GM12878 (cell line): Measurements from ENCODE around the gene CYP4V2. TPM values are rescaled to one million over a fixed set of nuclear protein-coding genes. Genes with fewer than 3 reads are reported as not detected.

ENCODE experiments used
- ATAC-seq: fragments of 200-7000 bp; cut with Tn5 transposase; 3 replicates; pipeline ENCODE4 v1.9.1; 2020; ENCODE audit warnings: mild to moderate bottlenecking, moderate library complexity
- BruUV-seq: library from RNA; stranded (reverse); fragments of 400-500 nt; replicated peaks from 2 replicates; lab custom pipeline; 2021; lab: Mats Ljungman, UMichigan
- CTCF ChIA-PET: fragments of 300-600 bp; sonication (Branson Sonifier 250); formaldehyde crosslinking; extraction: SDS; loops from one replicate; lab custom pipeline; 2021; ENCODE audit warnings: inconsistent platforms; lab: Yijun Ruan, JAX
- POLR2A ChIA-PET: fragments of 350-600 bp; formaldehyde crosslinking; extraction: SDS; loops from one replicate; lab custom pipeline; 2021; ENCODE audit warnings: inconsistent platforms; lab: Charles Lee
- RAD21 ChIA-PET: fragments of 300-600 bp; sonication (Branson Sonifier 250); formaldehyde crosslinking; loops from one replicate; lab custom pipeline; 2023; ENCODE audit warnings: antibody characterized with exemption; ENCODE audit not compliant: unreplicated experiment; lab: Charles Lee
- SMC1A ChIA-PET: fragments of 300-600 bp; sonication (Branson Sonifier 250); formaldehyde crosslinking; loops from one replicate; lab custom pipeline; 2023; ENCODE audit not compliant: unreplicated experiment, uncharacterized antibody; lab: Charles Lee
- DNase-seq: peaks from one replicate; pipeline ENCODE4 v3.0.0-alpha.2; 2011; ENCODE audit warnings: low read depth, low spot score
- FAIRE-seq: peaks from 3 replicates; lab custom pipeline; 2011; peaks lifted over from hg19 to GRCh38; lab: Jason Lieb, UNC
- H2AFZ ChIP-seq: 2 replicates; pipeline ENCODE4 v1.6.0; 2011; ENCODE audit warnings: low read depth, low read length, control low read depth; ENCODE audit not compliant: control insufficient read depth
- H3K27ac ChIP-seq: 2 replicates; pipeline ENCODE4 v1.5.1; 2011; ENCODE audit warnings: control low read depth; ENCODE audit not compliant: control insufficient read depth, insufficient read depth
- H3K27me3 ChIP-seq, 2 experiments: replicated peaks in 1 of 2; 2 replicates each; pipeline versions ENCODE4 v1.6.0 to v1.6.1; 2011; ENCODE audit warnings: low read length in 1 of 2; ENCODE audit not compliant: control insufficient read depth in 2 of 2, insufficient read depth in 2 of 2
- H3K36me3 ChIP-seq, 2 experiments: 2 replicates each; pipeline ENCODE4 v1.5.1; 2011; ENCODE audit warnings: low read length in 1 of 2; ENCODE audit not compliant: control insufficient read depth in 2 of 2, insufficient read depth in 2 of 2
- H3K4me1 ChIP-seq: 2 replicates; pipeline ENCODE4 v1.6.1; 2011; ENCODE audit warnings: mild to moderate bottlenecking, low read length, moderate library complexity, mixed read lengths; ENCODE audit not compliant: control insufficient read depth, insufficient read depth
- H3K4me2 ChIP-seq: 2 replicates; pipeline ENCODE4 v1.6.0; 2011; ENCODE audit warnings: control low read depth; ENCODE audit not compliant: control insufficient read depth, insufficient read depth
- H3K4me3 ChIP-seq: fragments of 200-600 bp; sonication (generic); 2 replicates; pipeline ENCODE4 v1.5.1; 2016
- H3K79me2 ChIP-seq: 2 replicates; pipeline ENCODE4 v1.6.0; 2011; ENCODE audit warnings: low read length; ENCODE audit not compliant: control insufficient read depth, insufficient read depth
- H3K9ac ChIP-seq: 2 replicates; pipeline ENCODE4 v1.8.0; 2011; ENCODE audit warnings: low read length, control low read depth, mixed read lengths; ENCODE audit not compliant: control insufficient read depth, insufficient read depth
- H3K9me3 ChIP-seq: replicated peaks from 3 replicates; pipeline ENCODE4 v1.5.1; 2011; ENCODE audit warnings: mild to moderate bottlenecking, low read length; ENCODE audit not compliant: control insufficient read depth, insufficient read depth
- H4K20me1 ChIP-seq: 2 replicates; pipeline ENCODE4 v1.6.0; 2011; ENCODE audit not compliant: control insufficient read depth, insufficient read depth
- BCL11A ChIP-seq: IDR thresholded peaks from 2 replicates; pipeline ENCODE4 v1.6.1; 2011; ENCODE audit warnings: low read depth, low read length
- BCL3 ChIP-seq: IDR thresholded peaks from 2 replicates; pipeline ENCODE4 v1.6.1; 2011; ENCODE audit warnings: borderline replicate concordance, low read depth, mild to moderate bottlenecking, moderate library complexity, low read length; ENCODE audit not compliant: insufficient read depth, poor library complexity, severe bottlenecking
- CEBPZ ChIP-seq: fragments of 150-350 bp; IDR thresholded peaks from 2 replicates; pipeline ENCODE4 v1.6.1; 2016; ENCODE audit warnings: low read depth, low read length
- ESRRA ChIP-seq: IDR thresholded peaks from 2 replicates; pipeline ENCODE4 v1.6.1; 2012; ENCODE audit warnings: mild to moderate bottlenecking, low read length, improper control_type of control experiment
- EZH2 ChIP-seq: IDR thresholded peaks from 2 replicates; pipeline ENCODE4 v1.6.1; 2012; ENCODE audit warnings: low read depth, mild to moderate bottlenecking, control low read depth, inconsistent platforms, low read length, borderline replicate concordance; ENCODE audit not compliant: control insufficient read depth
- KAT2A ChIP-seq: conservative IDR thresholded peaks from 2 replicates; pipeline ENCODE4 v1.6.1; 2011; ENCODE audit warnings: low read depth, low read length; ENCODE audit not compliant: control insufficient read depth
- MEF2A ChIP-seq: IDR thresholded peaks from 2 replicates; pipeline ENCODE4 v1.6.1; 2011; ENCODE audit warnings: low read depth, mild to moderate bottlenecking, low read length, moderate library complexity; ENCODE audit not compliant: insufficient read depth
- MXI1 ChIP-seq: fragments of 150-350 bp; IDR thresholded peaks from 2 replicates; pipeline ENCODE4 v1.6.1; 2011; ENCODE audit warnings: low read depth, mild to moderate bottlenecking, inconsistent platforms, low read length, improper control_type of control experiment
- NFIC ChIP-seq: IDR thresholded peaks from 2 replicates; pipeline ENCODE4 v1.6.1; 2012; ENCODE audit warnings: low read depth, mild to moderate bottlenecking, inconsistent platforms, low read length, moderate library complexity
- NR2C2 ChIP-seq: IDR thresholded peaks from 2 replicates; pipeline ENCODE4 v1.6.1; 2011; ENCODE audit warnings: borderline replicate concordance, low read depth; ENCODE audit not compliant: control insufficient read depth, insufficient read length
- NRF1 ChIP-seq: conservative IDR thresholded peaks from 2 replicates; pipeline ENCODE4 v1.6.1; 2011; ENCODE audit warnings: mild to moderate bottlenecking, low read depth, low read length, improper control_type of control experiment
- RELA ChIP-seq: fragments of 450-650 bp; IDR thresholded peaks from 2 replicates; pipeline ENCODE4 v1.8.0; 2014; ENCODE audit warnings: borderline replicate concordance; ENCODE audit not compliant: partially characterized antibody
- SREBF2 ChIP-seq: IDR thresholded peaks from 2 replicates; pipeline ENCODE4 v1.6.1; 2012; ENCODE audit warnings: mild to moderate bottlenecking, low read length
- SRF ChIP-seq, 2 experiments: IDR thresholded peaks; 2 replicates each; pipeline ENCODE4 v1.6.1; 2011; ENCODE audit warnings: low read depth in 2 of 2, low read length in 2 of 2, mild to moderate bottlenecking in 1 of 2, moderate library complexity in 1 of 2
- SUPT20H ChIP-seq: IDR thresholded peaks from 2 replicates; pipeline ENCODE4 v1.6.1; 2011; ENCODE audit warnings: low read depth, mild to moderate bottlenecking, low read length, moderate library complexity, borderline replicate concordance; ENCODE audit not compliant: control insufficient read depth
- SUZ12 ChIP-seq: fragments of 200-600 bp; sonication (generic); IDR thresholded peaks from one replicate; pipeline ENCODE4 v1.6.1; 2018; ENCODE audit warnings: antibody characterized with exemption, mild to moderate bottlenecking; ENCODE audit not compliant: unreplicated experiment
- TCF3 ChIP-seq: IDR thresholded peaks from 2 replicates; pipeline ENCODE4 v1.6.1; 2012; ENCODE audit warnings: low read depth, mild to moderate bottlenecking, low read length, borderline replicate concordance; ENCODE audit not compliant: insufficient read depth
- YY1 ChIP-seq: IDR thresholded peaks from 2 replicates; pipeline ENCODE4 v1.6.1; 2011; ENCODE audit warnings: low read depth, mild to moderate bottlenecking, low read length
- WGBS: methylation state at CpG from one replicate; pipeline ENCODE4 v1.1.6; 2016; ENCODE audit warnings: low lambda C conversion rate; ENCODE audit not compliant: insufficient replicate concordance, insufficient coverage; ENCODE audit errors: missing lambda C conversion rate; 5-methylcytosine and 5-hydroxymethylcytosine counted together
- in situ Hi-C: fragments of 300-500 bp; cut with MboI; formaldehyde crosslinking; loops from 9 replicates; pipeline ENCODE4 v1.14.3; 2018; ENCODE audit warnings: mixed read lengths
- intact Hi-C: fragments of 100-400 bp; cut with micrococcal nuclease; formaldehyde crosslinking; loops from one replicate; pipeline ENCODE4 v1.14.2; 2022; ENCODE audit not compliant: unreplicated experiment
- polyA plus RNA-seq, 11 experiments: library from polyadenylated mRNA; depleted of rRNA in 4 of 11; unstranded in 6 of 11; stranded (reverse) in 5 of 11; fragments of >200 nt; fragmentation: Nextera tagmentation in 4 of 11; fragmentation: Illumina TruSeq in 1 of 11; extraction: Ambion mirVana in 4 of 11; extraction: Trizol in 1 of 11; gene quantifications; 1 replicate in 1 of 11; 2 replicates in 10 of 11; pipeline versions ENCODE4 v1.2.1 to v1.2.3, GENCODE V29; 2011 to 2016; ENCODE audit warnings: inconsistent platforms in 2 of 11, missing spikeins in 2 of 11, low read depth in 1 of 11
- total RNA-seq, 4 experiments: library from RNA; depleted of rRNA in 3 of 4; stranded (reverse); fragments of >200 nt in 3 of 4; fragmentation: Illumina TruSeq in 1 of 4; extraction: Trizol in 1 of 4; gene quantifications; 2 replicates each; pipeline versions ENCODE4 v1.2.1 to v1.2.3, GENCODE V29; 2013 to 2021

Gene CYP4V2
- total and polyA plus RNA-seq, 10 of the 15 experiments (the other 5 are each of a cell fraction or from before 2014, with no cell fraction given) = 1.2 to 8.2 (median 6.8) TPM

DNA sequence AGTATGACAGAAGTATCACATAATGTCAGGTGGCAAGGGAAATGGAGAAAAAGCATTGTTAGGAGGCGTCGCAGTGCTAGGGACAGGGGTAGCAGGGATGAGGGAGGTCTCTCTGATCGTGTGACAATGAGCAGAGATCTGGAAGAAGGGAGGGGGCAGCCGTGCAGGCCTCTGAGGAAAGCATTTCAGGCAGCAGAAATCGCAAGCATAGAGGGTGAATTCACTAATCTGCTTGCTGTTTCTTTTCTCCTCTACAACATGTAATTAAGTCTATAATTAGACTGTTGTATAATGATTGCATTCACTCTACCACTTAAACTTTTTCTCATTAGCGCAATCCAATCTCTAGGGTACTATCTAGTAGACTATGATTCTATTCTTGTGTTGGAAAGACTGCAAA, 9.1 kb downstream of the CYP4V2 start:
- no peak for DNase-seq
- no peaks in the 10 kb centered on the region for H3K4me1 ChIP-seq
- in situ Hi-C loops = no loop called here
- POLR2A ChIA-PET = no interaction called here
- no TSS peak for BruUV-seq
- TF ChIP-seq MEF2A (no peak), BCL3 (no peak), YY1 (no peak), NRF1 (no peak), ESRRA (no peak), EZH2 (no peak), SREBF2 (no peak), BCL11A (no peak), CEBPZ (no peak), SUPT20H (no peak), TCF3 (no peak), MXI1 (no peak), SRF (IDR thresholded peaks at IDR 0.05; ENCODE audit: low read depth in 2 of 2, low read length in 2 of 2) (no peak), KAT2A (no peak), NFIC (no peak), SUZ12 (no peak), NR2C2 (no peak), RELA (no peak)
- TF ChIP-seq, all 136 proteins: peak for 0
- Histone ChIP-seq H3K36me3 (no peaks in the 10 kb centered on the region), H3K9ac (no peak overlapping the region), H4K20me1 (no peaks in the 10 kb centered on the region), H3K9me3 (no peaks in the 10 kb centered on the region), H3K27ac (no peak overlapping the region), H2AFZ (no peak overlapping the region), H3K79me2 (no peaks in the 10 kb centered on the region), H3K4me2 (no peak overlapping the region), H3K27me3 (no peaks in the 10 kb centered on the region), H3K4me3 (no peak overlapping the region)
- ATAC-seq (no peak), FAIRE-seq (no peak)
- 79% methylated on average over 6 of the region's 6 CpGs for WGBS
- CTCF ChIA-PET = no interaction called here
- intact Hi-C loops = loop anchor here (2.0 kb wide), 1 partner anchor 132 kb away; the partner anchor contains the start of gene TLR3
- RAD21 ChIA-PET = no interaction called here
- SMC1A ChIA-PET = no interaction called here
